ENCODE data around the gene CMC2. TPM values are rescaled to one million over a fixed set of nuclear protein-coding genes. Genes with fewer than 3 reads are reported as not detected.

CMC2 gene
- total and polyA plus RNA-seq, 7 donors, result 35.2 to 136 (median 54.6) TPM

DNA sequence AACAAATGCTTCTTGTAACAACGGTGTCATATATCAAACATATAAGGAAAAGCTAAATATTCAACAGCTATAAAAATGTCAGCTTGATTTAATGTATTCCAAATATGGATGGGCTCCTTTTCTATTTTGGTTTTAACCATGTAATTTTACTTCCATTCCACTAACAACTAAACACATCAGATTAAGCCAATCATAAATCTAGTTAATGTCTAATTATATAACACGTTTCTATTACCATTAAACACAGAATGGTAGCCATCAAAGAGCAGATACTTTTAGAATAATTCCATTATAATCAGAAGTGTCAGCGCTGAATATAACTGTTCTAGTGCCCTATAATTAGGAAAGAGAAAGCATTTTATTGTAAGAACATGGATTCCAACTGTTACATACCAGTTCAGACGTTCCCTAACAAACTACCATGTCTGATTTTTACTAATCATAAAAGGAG lies 10.0 kb downstream of the CMC2 start:
- H3K27ac ChIP-seq, result peak overlapping the region in 3 of 4 donors; percentile 6 to 22 (median 19)
- H3K27me3 ChIP-seq, result no peaks in the 10 kb centered on the region
- WGBS, 2 donors, result 19 to 30% methylated on average over 4 of the region's 4 CpGs
- H3K4me1 ChIP-seq, result peaks cover 0 to 16% (median 6%) of the 10 kb centered on the region in 4 donors
- no peaks in the 10 kb centered on the region for H3K36me3 ChIP-seq
- intact Hi-C loops (cut with DNase I), result no loop called here
- H3K4me3 ChIP-seq, result peak overlapping the region in 2 of 4 donors; percentile 20 to 22
- DNase-seq, result no peak
- TF ChIP-seq EP300 (IDR thresholded peaks at IDR 0.05), result no peak
- no peak for TF ChIP-seq POLR2AphosphoS5 (IDR thresholded peaks at IDR 0.05)
- TF ChIP-seq, protein P1, sequence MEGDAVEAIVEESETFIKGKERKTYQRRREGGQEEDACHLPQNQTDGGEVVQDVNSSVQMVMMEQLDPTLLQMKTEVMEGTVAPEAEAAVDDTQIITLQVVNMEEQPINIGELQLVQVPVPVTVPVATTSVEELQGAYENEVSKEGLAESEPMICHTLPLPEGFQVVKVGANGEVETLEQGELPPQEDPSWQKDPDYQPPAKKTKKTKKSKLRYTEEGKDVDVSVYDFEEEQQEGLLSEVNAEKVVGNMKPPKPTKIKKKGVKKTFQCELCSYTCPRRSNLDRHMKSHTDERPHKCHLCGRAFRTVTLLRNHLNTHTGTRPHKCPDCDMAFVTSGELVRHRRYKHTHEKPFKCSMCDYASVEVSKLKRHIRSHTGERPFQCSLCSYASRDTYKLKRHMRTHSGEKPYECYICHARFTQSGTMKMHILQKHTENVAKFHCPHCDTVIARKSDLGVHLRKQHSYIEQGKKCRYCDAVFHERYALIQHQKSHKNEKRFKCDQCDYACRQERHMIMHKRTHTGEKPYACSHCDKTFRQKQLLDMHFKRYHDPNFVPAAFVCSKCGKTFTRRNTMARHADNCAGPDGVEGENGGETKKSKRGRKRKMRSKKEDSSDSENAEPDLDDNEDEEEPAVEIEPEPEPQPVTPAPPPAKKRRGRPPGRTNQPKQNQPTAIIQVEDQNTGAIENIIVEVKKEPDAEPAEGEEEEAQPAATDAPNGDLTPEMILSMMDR (IDR thresholded peaks at IDR 0.05), result no peak
- no peak for TF ChIP-seq POLR2A (IDR thresholded peaks at IDR 0.05)
- no peaks in the 10 kb centered on the region for H3K9me3 ChIP-seq

DNA sequence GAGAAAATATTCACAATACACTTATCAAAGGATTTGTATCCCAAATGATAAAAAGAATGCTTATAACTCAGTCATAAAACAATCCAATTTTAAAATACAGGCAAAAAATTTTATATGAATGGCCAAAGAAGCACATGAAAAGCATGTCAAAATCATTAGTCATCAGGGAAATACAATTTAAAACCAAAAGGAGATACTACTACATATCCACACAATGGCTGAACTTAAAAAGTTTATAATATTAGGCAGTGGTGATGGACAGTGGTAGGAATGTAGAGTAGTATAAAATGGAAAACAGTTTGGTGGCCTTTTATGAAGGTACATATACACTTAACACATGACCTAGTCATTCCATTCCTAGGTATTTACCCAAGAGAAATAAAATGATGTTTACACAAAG lies 12.2 kb downstream of the CMC2 start:
- intact Hi-C loops (cut with DNase I), result no loop called here
- Histone ChIP-seq H3K36me3 (no peaks in the 10 kb centered on the region), H3K4me1 (peaks cover 0 to 16% (median 6%) of the 10 kb centered on the region in 4 donors), H3K4me3 (no peak overlapping the region), H3K9me3 (no peaks in the 10 kb centered on the region), H3K27ac (no peak overlapping the region), H3K27me3 (no peaks in the 10 kb centered on the region)
- DNase-seq, result no peak
- TF ChIP-seq POLR2AphosphoS5 (IDR thresholded peaks at IDR 0.05), result no peak
- TF ChIP-seq, protein P1 (IDR thresholded peaks at IDR 0.05), result no peak
- TF ChIP-seq POLR2A (IDR thresholded peaks at IDR 0.05), result no peak
- TF ChIP-seq EP300 (IDR thresholded peaks at IDR 0.05), result no peak

DNA sequence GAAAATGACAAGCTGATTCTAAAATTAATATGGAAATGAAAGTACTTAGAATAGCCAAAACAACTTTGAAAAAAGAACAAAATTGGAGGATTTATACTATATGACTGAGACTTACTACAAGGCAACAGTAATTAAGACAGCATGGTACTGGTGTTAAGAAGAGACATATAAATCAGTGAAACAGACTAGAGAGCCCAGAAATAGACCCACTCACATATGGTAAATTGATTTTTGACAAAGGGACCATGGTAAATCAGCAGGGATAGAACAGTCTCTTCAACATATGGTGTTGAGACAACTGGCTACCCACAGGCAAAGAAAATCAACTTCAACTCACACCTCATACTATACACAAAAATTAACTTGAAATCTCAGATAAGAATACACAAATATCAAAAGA lies 12.9 kb downstream of the CMC2 start:
- Histone ChIP-seq H3K4me3 (no peak overlapping the region), H3K27me3 (no peaks in the 10 kb centered on the region), H3K4me1 (peaks cover 0 to 16% (median 6%) of the 10 kb centered on the region in 4 donors), H3K36me3 (no peaks in the 10 kb centered on the region), H3K9me3 (no peaks in the 10 kb centered on the region), H3K27ac (no peak overlapping the region)
- TF ChIP-seq EP300 (IDR thresholded peaks at IDR 0.05) (no peak), POLR2A (IDR thresholded peaks at IDR 0.05) (no peak), POLR2AphosphoS5 (IDR thresholded peaks at IDR 0.05) (no peak)
- TF ChIP-seq, protein P1 (IDR thresholded peaks at IDR 0.05), result no peak
- intact Hi-C loops (cut with DNase I), result no loop called here
- DNase-seq, result no peak

DNA sequence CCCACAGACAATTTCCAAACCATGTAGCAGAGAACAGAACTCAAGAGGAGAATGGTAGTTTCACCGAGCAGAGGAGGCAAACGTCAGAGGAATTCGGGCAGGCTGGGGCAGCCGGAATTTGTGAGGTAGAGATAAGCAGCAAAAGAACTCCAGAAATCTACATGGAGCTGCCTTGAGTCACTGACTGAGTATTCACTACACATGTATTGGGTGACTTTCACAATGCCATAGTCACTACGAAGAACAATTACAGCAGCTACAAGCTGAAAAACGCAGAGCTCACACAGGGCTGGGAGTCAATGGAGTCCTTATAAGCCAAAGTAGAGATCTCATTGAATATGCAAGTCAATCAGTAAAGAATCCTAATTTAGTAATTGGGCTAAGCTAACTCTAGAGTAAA lies 13.4 kb downstream of the CMC2 start:
- H3K36me3 ChIP-seq, result no peaks in the 10 kb centered on the region
- H3K9me3 ChIP-seq, result no peaks in the 10 kb centered on the region
- TF ChIP-seq EP300 (IDR thresholded peaks at IDR 0.05) (no peak), POLR2AphosphoS5 (IDR thresholded peaks at IDR 0.05) (no peak), POLR2A (IDR thresholded peaks at IDR 0.05) (no peak)
- TF ChIP-seq, protein P1 (IDR thresholded peaks at IDR 0.05), result no peak
- intact Hi-C loops (cut with DNase I), result no loop called here
- no peak for DNase-seq
- WGBS, 2 donors, result 75 to 80% methylated on average over 6 of the region's 6 CpGs
- no peaks in the 10 kb centered on the region for H3K27me3 ChIP-seq
- H3K4me3 ChIP-seq, result no peak overlapping the region
- H3K27ac ChIP-seq, result no peak overlapping the region
- H3K4me1 ChIP-seq, result peaks cover 0 to 16% (median 6%) of the 10 kb centered on the region in 4 donors

DNA sequence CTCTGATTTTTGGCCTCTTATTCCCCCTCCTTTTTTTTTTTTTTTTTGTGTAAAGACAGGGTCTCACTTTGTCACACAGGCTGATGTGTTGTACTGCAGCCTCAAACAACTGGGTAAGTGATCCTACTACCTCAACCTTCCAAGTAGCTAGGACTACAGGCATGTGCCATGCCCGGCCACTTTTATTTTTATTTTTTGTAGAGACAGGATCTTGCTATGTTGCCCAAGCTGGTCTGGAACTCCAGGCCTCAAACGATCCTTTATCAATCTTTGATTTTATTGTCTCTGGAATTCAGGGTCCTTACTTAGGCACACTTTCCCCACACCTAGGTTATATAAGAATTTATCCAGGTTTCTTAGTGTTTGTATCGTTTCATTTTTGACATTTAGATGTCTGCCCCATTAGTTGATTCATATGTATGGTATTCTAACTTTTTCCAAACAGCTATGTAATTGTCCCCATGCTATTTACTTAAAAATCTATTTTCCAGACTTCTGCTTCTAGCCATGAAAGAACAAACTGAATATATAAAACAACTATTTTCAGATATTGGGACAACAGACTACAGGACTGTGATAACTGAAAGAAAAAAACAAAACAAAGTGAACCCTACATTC lies 13.9 kb downstream of the CMC2 start:
- no peak for TF ChIP-seq POLR2AphosphoS5 (IDR thresholded peaks at IDR 0.05)
- TF ChIP-seq, protein P1 (IDR thresholded peaks at IDR 0.05), result no peak
- TF ChIP-seq POLR2A (IDR thresholded peaks at IDR 0.05), result no peak
- no peak for TF ChIP-seq EP300 (IDR thresholded peaks at IDR 0.05)
- WGBS, 2 donors, result 43 to 57% methylated on average over 3 of the region's 3 CpGs
- Histone ChIP-seq H3K27ac (no peak overlapping the region), H3K36me3 (no peaks in the 10 kb centered on the region), H3K27me3 (no peaks in the 10 kb centered on the region), H3K4me3 (no peak overlapping the region), H3K9me3 (no peaks in the 10 kb centered on the region), H3K4me1 (peaks cover 0 to 16% (median 6%) of the 10 kb centered on the region in 4 donors)
- intact Hi-C loops (cut with DNase I), result no loop called here
- no peak for DNase-seq

Data from sigmoid colon (tissue), 7 donors.